OCI-LY1 (cell line): ENCODE results near the gene KCTD2.

ENCODE experiments used
- H2AFZ ChIP-seq: fragments of 200-600 bp; sonication (generic), shearing (Covaris generic); 2 replicates; pipeline ENCODE4 v1.6.0; 2014; ENCODE audit warnings: antibody characterized with exemption, mild to moderate bottlenecking, low read length
- H3F3A ChIP-seq: fragments of 200-600 bp; sonication (generic), shearing (Covaris generic); 2 replicates; pipeline ENCODE4 v1.6.0; 2014; ENCODE audit warnings: mild to moderate bottlenecking, antibody characterized with exemption, low read length, moderate library complexity; ENCODE audit not compliant: insufficient read depth
- H3K27ac ChIP-seq: fragments of 200-600 bp; sonication (generic); 2 replicates; pipeline ENCODE4 v1.5.1; 2014; ENCODE audit warnings: low read length, mixed run types, mild to moderate bottlenecking, low read depth; ENCODE audit not compliant: poor library complexity, severe bottlenecking
- H3K27me3 ChIP-seq: fragments of 200-600 bp; sonication (generic); 2 replicates; pipeline ENCODE4 v1.6.0; 2014; ENCODE audit warnings: antibody characterized with exemption, mild to moderate bottlenecking, low read length, moderate library complexity; ENCODE audit not compliant: insufficient read depth
- H3K36me3 ChIP-seq: fragments of 200-600 bp; sonication (generic); 2 replicates; pipeline ENCODE4 v1.6.1; 2014; ENCODE audit warnings: mild to moderate bottlenecking, antibody characterized with exemption, low read length, moderate library complexity, mixed read lengths; ENCODE audit not compliant: insufficient read depth
- H3K4me1 ChIP-seq: fragments of 200-600 bp; sonication (generic); 2 replicates; pipeline ENCODE4 v1.5.1; 2014; ENCODE audit warnings: mild to moderate bottlenecking, low read length, moderate library complexity; ENCODE audit not compliant: insufficient read depth, severe bottlenecking
- H3K4me2 ChIP-seq: fragments of 200-600 bp; sonication (generic), shearing (Covaris generic); 2 replicates; pipeline ENCODE4 v1.6.1; 2014; ENCODE audit warnings: low read length
- H3K4me3 ChIP-seq: fragments of 200-600 bp; sonication (generic); 2 replicates; pipeline ENCODE4 v1.5.1; 2014; ENCODE audit warnings: low read length, low read depth, mild to moderate bottlenecking, mixed read lengths; ENCODE audit not compliant: poor library complexity, severe bottlenecking
- H3K79me2 ChIP-seq: fragments of 200-600 bp; shearing (Covaris generic); 2 replicates; pipeline ENCODE4 v1.6.1; 2016; ENCODE audit warnings: mixed run types, low read length, mixed read lengths; ENCODE audit not compliant: insufficient read depth
- H3K9ac ChIP-seq: fragments of 200-600 bp; sonication (generic), shearing (Covaris generic); 2 replicates; pipeline ENCODE4 v1.6.1; 2014; ENCODE audit warnings: mild to moderate bottlenecking, low read length, mixed read lengths
- H3K9me2 ChIP-seq: fragments of 200-600 bp; sonication (generic), shearing (Covaris generic); 2 replicates; pipeline ENCODE4 v1.6.1; 2014; ENCODE audit warnings: low read depth, mild to moderate bottlenecking, low read length, mixed read lengths
- H3K9me3 ChIP-seq: fragments of 200-600 bp; shearing (Covaris generic); 2 replicates; pipeline ENCODE4 v1.6.1; 2014; ENCODE audit warnings: low read length, mixed read lengths
- H4K20me1 ChIP-seq: fragments of 200-600 bp; sonication (generic), shearing (Covaris generic); 2 replicates; pipeline ENCODE4 v1.6.0; 2016; ENCODE audit warnings: mild to moderate bottlenecking, low read length; ENCODE audit not compliant: insufficient read depth
- EZH2 ChIP-seq: fragments of 200-600 bp; sonication (generic), shearing (Covaris generic); IDR thresholded peaks from 2 replicates; pipeline ENCODE4 v1.8.0; 2017; ENCODE audit warnings: borderline replicate concordance, mixed run types, mild to moderate bottlenecking, antibody characterized with exemption, low read length, moderate library complexity, mixed read lengths
- TF ChIP-seq, protein P1 (sequence below): fragments of 200-600 bp; sonication (generic), shearing (Covaris generic); IDR thresholded peaks from 2 replicates; pipeline ENCODE4 v1.5.1; 2017; ENCODE audit warnings: mild to moderate bottlenecking, antibody characterized with exemption, low read length, moderate library complexity, mixed read lengths

Gene KCTD2

DNA sequence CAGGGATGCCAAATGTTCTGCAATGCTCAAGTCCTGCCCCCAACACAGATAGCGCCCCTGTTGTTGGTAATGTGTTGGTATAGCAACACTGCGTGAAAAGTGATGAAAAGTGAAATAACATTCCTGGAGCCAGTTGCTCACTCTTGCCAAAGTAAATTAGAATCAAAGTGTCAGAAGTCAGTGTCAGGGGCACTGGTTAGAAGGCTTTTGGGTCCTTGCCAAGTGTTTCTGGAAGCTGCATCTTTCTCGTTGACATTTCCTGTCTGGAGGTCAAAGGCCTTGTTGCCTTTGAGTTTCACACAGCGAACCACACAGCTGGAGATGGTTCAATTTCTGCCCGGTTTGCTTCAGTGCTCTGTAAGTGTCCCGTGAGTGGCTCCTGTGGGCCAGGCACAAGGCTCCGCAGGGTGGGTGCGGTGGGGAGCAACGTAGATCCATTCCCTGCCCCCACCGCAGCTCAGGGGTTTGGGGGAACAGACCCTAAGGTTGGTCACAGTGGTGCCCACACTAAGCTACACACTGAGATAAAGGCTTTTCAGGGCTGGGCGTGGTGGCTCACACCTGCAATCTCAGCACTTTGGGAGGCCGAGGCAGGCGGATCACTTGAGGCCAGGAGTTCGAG, 37.1 kb downstream of the KCTD2 start:
- H3K79me2 ChIP-seq, result no peaks in the 10 kb centered on the region

DNA sequence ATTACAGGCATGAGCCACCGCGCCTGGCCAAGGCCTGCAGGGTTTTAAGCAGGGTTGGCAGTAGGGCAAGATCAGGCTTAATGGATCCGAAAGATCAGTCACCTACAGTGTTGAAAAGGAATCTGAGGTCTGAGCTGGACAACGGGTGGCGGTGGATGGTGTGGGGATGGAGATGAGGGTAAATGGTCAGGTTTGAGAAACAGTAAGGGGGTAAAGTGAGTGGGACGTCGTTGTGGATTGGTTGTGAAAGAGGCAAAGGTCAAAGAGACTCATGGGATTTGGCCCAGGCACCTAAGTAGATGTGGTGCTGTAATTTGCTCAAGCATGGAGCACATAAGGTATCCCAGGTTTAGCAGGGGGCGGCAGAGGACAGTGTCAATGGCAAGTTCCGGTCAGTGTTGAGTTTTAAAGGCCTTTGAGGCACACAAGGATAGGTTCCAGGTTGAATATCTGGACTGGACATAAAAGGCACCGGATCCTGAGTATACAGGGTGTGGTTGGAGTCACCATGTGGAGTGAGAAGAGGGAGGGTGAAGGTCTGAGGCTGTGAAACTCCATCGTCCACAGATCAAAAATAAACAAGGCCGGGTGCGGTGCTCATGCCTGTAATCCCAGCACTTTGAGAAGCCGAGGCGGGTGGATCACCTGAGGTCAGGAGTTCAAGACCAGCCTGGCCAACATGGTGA, 39.6 kb downstream of the KCTD2 start:
- no peak overlapping the region for H2AFZ ChIP-seq
- TF ChIP-seq EZH2, result no peak
- TF ChIP-seq, protein P1, sequence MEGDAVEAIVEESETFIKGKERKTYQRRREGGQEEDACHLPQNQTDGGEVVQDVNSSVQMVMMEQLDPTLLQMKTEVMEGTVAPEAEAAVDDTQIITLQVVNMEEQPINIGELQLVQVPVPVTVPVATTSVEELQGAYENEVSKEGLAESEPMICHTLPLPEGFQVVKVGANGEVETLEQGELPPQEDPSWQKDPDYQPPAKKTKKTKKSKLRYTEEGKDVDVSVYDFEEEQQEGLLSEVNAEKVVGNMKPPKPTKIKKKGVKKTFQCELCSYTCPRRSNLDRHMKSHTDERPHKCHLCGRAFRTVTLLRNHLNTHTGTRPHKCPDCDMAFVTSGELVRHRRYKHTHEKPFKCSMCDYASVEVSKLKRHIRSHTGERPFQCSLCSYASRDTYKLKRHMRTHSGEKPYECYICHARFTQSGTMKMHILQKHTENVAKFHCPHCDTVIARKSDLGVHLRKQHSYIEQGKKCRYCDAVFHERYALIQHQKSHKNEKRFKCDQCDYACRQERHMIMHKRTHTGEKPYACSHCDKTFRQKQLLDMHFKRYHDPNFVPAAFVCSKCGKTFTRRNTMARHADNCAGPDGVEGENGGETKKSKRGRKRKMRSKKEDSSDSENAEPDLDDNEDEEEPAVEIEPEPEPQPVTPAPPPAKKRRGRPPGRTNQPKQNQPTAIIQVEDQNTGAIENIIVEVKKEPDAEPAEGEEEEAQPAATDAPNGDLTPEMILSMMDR, result no peak
- H3K36me3 ChIP-seq, result no peaks in the 10 kb centered on the region
- no peaks in the 10 kb centered on the region for H3K79me2 ChIP-seq
- no peak overlapping the region for H3K4me3 ChIP-seq
- no peak overlapping the region for H3K4me2 ChIP-seq
- no peak overlapping the region for H3K9ac ChIP-seq
- no peaks in the 10 kb centered on the region for H3K9me3 ChIP-seq
- H4K20me1 ChIP-seq, result no peaks in the 10 kb centered on the region
- H3K27me3 ChIP-seq, result peaks cover 22% of the 10 kb centered on the region
- no peaks in the 10 kb centered on the region for H3F3A ChIP-seq
- no peaks in the 10 kb centered on the region for H3K9me2 ChIP-seq
- peaks cover 7% of the 10 kb centered on the region for H3K4me1 ChIP-seq
- no peak overlapping the region for H3K27ac ChIP-seq

More for the DNA sequence above, 37.1 kb downstream of the KCTD2 start:
- Histone ChIP-seq H3K9me3 (no peaks in the 10 kb centered on the region), H3K4me3 (no peak overlapping the region), H3K9me2 (no peaks in the 10 kb centered on the region), H3F3A (no peaks in the 10 kb centered on the region), H3K27ac (no peak overlapping the region), H3K4me2 (0 out of 2 replicates have a peak overlapping the region, but pooled peaks have one; percentile 23), H2AFZ (no peak overlapping the region), H3K9ac (no peak overlapping the region), H3K4me1 (peaks cover 7% of the 10 kb centered on the region), H3K36me3 (no peaks in the 10 kb centered on the region), H4K20me1 (no peaks in the 10 kb centered on the region), H3K27me3 (peaks cover 15% of the 10 kb centered on the region)
- TF ChIP-seq, protein P1, result no peak
- TF ChIP-seq EZH2, result no peak

DNA sequence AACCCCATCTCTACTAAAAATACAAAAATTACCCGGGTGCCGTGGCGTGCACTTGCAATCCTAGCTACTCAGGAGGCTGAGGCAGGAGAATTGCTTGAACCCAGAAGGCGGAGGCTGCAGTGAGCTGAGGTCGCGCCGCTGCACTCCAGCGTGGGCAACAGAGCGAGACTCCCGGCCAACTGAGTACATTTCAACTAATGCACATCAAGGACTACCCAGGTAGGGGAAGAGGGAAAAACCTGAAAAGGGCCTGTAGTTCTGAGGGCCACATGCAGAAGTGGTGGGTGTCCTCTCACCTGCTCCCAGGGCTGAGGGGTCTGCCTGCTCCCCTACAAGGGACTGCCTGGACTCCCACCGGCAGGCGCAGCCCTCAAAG, 40.1 kb downstream of the KCTD2 start:
- Histone ChIP-seq H3K4me3 (no peak overlapping the region), H3K4me1 (peaks cover 7% of the 10 kb centered on the region), H3K27ac (no peak overlapping the region)

More for the DNA sequence above, 40.1 kb downstream of the KCTD2 start:
- Histone ChIP-seq H3F3A (no peaks in the 10 kb centered on the region), H3K9me3 (no peaks in the 10 kb centered on the region), H3K79me2 (no peaks in the 10 kb centered on the region), H3K9ac (no peak overlapping the region), H4K20me1 (no peaks in the 10 kb centered on the region), H2AFZ (no peak overlapping the region), H3K9me2 (no peaks in the 10 kb centered on the region), H3K36me3 (no peaks in the 10 kb centered on the region), H3K4me2 (no peak overlapping the region), H3K27me3 (peaks cover 22% of the 10 kb centered on the region)
- TF ChIP-seq, protein P1, result no peak
- TF ChIP-seq EZH2, result no peak
